ENCODE data around the gene ZFAND5.

The ZFAND5 gene

DNA sequence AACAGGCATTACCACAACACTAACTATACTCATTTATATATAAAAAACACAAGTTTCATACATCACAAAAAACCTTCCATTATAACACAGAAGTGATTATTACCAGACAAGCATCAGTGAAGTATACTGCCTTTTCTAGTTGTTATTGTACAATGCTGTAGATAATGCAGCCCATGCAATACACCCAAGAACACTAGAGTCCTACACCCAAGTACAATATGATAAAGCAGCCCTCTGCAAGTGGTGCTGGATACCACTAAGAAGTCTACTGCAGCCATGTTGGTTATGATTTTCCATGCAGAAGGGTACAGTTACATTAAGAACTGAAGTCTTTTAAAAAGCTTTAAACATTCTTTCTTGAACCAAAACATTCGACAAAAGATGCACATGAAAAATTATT lies 10.3 kb downstream of the ZFAND5 start:
- no peak for DNase-seq (ENCODE audit: low spot score)
- TF ChIP-seq, protein P1, sequence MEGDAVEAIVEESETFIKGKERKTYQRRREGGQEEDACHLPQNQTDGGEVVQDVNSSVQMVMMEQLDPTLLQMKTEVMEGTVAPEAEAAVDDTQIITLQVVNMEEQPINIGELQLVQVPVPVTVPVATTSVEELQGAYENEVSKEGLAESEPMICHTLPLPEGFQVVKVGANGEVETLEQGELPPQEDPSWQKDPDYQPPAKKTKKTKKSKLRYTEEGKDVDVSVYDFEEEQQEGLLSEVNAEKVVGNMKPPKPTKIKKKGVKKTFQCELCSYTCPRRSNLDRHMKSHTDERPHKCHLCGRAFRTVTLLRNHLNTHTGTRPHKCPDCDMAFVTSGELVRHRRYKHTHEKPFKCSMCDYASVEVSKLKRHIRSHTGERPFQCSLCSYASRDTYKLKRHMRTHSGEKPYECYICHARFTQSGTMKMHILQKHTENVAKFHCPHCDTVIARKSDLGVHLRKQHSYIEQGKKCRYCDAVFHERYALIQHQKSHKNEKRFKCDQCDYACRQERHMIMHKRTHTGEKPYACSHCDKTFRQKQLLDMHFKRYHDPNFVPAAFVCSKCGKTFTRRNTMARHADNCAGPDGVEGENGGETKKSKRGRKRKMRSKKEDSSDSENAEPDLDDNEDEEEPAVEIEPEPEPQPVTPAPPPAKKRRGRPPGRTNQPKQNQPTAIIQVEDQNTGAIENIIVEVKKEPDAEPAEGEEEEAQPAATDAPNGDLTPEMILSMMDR (IDR thresholded peaks at IDR 0.05): no peak
- Histone ChIP-seq H3K4me3 (peak overlapping the region; percentile 10), H3K27ac (no peak overlapping the region)

DNA sequence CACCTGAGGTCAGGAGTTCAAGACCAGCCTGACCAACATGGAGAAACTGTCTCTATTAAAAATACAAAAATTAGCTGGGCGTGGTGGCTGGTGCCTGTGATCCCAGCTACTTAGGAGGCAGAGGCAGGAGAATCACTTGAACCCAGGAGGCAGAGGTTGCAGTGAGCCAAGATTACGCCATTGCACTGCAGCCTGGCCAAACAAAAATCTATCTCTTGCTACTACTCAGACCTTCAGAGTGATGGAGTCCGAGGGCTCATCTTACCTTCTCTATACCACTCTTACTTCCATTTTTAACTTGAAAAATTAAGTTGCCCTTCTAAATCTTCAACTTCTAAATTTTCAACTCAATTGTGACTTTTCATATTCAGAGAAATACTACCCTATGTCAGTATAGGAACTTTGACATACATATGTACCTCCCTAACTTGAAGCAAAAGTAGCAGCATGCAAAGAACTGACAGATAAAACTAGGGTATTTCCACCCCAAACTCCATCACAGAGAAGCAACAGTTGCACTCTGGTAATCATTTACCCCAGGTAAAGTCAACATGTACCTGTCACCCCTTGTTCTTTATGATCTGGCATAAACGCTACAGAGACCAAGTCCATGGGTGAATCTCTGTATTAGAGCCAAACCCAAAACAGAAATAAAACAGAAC lies 11.4 kb downstream of the ZFAND5 start:
- Histone ChIP-seq H3K4me3 (no peak overlapping the region), H3K27ac (no peak overlapping the region)
- TF ChIP-seq, protein P1 (IDR thresholded peaks at IDR 0.05): no peak
- no peak for DNase-seq (ENCODE audit: low spot score)

DNA sequence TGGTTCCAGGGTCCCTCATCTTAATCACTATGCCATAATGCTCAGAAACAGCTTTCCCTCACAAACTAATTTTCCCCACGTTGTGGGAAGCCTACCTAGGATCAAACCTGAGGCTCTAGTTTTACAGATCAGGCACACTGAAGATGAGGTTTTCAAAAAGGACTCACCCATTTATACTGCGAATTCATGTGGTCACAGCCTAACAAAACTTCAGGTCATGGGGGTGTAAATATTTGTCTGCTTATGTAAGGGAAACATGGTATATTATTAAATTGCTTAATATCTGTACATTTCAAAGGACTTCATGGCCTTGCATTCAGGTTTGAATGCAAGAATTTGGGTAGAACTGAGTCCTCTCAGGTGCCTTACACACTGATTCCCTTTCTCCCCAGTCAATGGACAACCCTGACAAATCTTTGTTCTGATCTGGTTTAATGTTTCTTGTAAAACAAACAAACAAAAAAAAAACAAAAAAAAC lies 12.1 kb downstream of the ZFAND5 start:
- TF ChIP-seq, protein P1 (IDR thresholded peaks at IDR 0.05): no peak
- H3K27ac ChIP-seq: no peak overlapping the region
- no peak for DNase-seq (ENCODE audit: low spot score)
- no peak overlapping the region for H3K4me3 ChIP-seq

DNA sequence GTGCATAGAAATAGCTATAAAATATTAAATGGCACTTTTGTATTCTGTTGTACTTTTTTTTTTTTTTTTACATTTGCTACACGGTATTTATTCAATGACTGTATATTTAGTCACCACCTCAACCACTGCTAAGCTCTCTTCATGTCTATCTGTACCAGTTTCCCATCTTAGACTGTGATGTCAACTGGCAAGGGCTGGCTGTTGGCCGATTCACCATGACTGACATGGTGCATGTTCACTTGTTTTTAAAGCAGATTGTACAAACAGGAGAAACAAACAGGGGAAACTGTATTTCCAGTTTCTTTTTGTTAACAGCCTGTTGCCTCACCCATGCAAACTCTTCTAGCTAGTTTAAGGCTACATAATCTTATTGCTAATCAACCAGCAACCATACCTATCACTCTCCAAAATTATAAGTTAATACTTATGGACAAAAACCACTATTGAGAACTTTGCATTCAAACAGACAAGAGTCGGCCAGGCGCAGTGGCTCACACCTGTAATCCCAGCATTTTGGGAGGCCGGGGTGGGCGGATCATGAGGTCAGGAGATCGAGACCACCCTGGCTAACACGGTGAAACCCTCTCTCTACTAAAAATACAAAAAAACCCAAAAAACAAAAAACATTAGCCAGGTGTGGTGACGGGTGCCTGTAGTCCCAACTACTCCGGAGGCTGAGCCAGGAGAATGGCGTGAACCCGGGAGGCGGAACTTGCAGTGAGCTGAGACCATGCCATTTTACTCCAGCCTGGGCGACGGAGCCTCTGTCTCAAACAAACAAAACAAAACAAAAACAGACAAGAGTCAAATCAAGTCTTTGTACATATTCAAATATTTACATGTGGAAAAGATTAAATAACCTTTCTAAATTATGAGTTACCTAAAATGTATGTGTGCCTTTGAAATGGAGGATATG lies 13.2 kb downstream of the ZFAND5 start:
- no peak for DNase-seq (ENCODE audit: low spot score)
- H3K4me3 ChIP-seq: no peak overlapping the region
- TF ChIP-seq, protein P1 (IDR thresholded peaks at IDR 0.05): no peak
- no peak overlapping the region for H3K27ac ChIP-seq

DNA sequence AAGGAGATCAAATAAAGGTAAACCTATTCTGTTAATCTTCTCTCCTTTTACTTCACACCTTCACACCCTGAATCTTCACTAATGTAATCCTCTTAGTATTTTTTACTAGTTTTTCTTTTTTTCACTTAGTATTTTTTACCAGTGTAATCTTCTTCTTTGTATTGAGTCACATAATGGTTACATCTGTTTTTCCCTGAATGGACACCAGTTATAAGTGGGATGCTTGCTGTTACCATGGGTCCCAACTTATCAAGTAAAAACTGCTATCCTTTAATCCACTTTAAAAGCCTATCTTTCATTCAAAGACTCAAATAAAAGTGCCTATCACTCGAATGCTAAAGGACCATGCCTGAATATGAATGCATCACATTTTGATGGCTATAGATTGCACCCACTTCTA lies 15.1 kb downstream of the ZFAND5 start:
- Histone ChIP-seq H3K4me3 (no peak overlapping the region), H3K27ac (no peak overlapping the region)
- no peak for DNase-seq (ENCODE audit: low spot score)
- TF ChIP-seq, protein P1 (IDR thresholded peaks at IDR 0.05): no peak

DNA sequence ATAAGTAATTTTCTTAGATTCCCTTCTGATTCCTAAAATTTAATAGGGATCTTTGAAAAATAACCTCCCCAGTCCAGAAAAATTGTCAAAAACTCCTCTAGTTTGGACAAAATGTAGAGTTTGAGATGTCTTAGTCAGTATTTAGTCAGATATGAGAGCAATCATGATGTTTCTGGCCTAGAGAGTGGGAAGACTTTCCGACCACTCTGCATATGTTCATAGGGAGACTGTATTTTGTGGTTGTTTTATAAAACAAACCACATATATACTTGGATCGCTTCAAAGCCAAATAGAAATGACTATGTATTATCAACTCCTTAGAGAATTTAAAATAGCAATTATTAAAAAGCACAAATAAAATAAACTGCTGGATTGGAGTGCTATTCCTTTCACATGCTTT lies 15.8 kb downstream of the ZFAND5 start:
- TF ChIP-seq, protein P1 (IDR thresholded peaks at IDR 0.05): no peak
- Histone ChIP-seq H3K4me3 (no peak overlapping the region), H3K27ac (no peak overlapping the region)
- no peak for DNase-seq (ENCODE audit: low spot score)

Measured in coronary artery (tissue), 2 donors.